HCT116 (cell line): ENCODE measurements around the gene CCDC117. TPM values are rescaled to one million over a fixed set of nuclear protein-coding genes. Genes with fewer than 3 reads are reported as not detected.

Source experiments
- ATAC-seq: fragments of 200-7000 bp; cut with Tn5 transposase; 2 replicates; pipeline ENCODE4 v1.9.1; 2020; ENCODE audit warnings: mild to moderate bottlenecking, moderate library complexity
- BruUV-seq: library from RNA; stranded (reverse); fragments of 400-500 nt; replicated peaks from 2 replicates; lab custom pipeline; 2021; lab: Mats Ljungman, UMichigan
- CTCF ChIA-PET: fragments of 300-600 bp; sonication (Branson Sonifier 250); formaldehyde crosslinking; loops from one replicate; lab custom pipeline; 2021; ENCODE audit warnings: antibody characterized with exemption; lab: Charles Lee
- POLR2A ChIA-PET: fragments of 300-600, 350-600 bp; sonication (Branson Sonifier 250); formaldehyde crosslinking; loops from one replicate; lab custom pipeline; 2021; ENCODE audit warnings: antibody characterized with exemption; lab: Charles Lee
- RAD21 ChIA-PET, 2 experiments: fragments of 300-600 bp; sonication (Branson Sonifier 250); formaldehyde crosslinking; loops; one replicate each; lab custom pipeline; 2023; ENCODE audit warnings: low total read pairs in 2 of 2; ENCODE audit not compliant: uncharacterized antibody in 2 of 2, unreplicated experiment in 2 of 2, low non-redundant PET in 1 of 2; lab: Charles Lee
- DNase-seq: peaks from one replicate; pipeline ENCODE4 v3.0.0-alpha.2; 2010; ENCODE audit warnings: low read depth, low spot score
- H2AFZ ChIP-seq: fragments of 200-600 bp; shearing (Covaris generic), sonication (generic); 2 replicates; pipeline ENCODE4 v1.6.1; 2017; ENCODE audit warnings: low read depth, mixed run types, mixed read lengths, antibody characterized with exemption, low read length; ENCODE audit not compliant: poor library complexity, severe bottlenecking
- H3K27ac ChIP-seq: 2 replicates; pipeline ENCODE4 v1.5.1; 2012; ENCODE audit warnings: low read depth, low read length
- H3K27me3 ChIP-seq: fragments of 200-600 bp; sonication (generic); 2 replicates; pipeline ENCODE4 v1.6.1; 2016; ENCODE audit warnings: mixed run types, low read length, mixed read lengths; ENCODE audit not compliant: insufficient read depth
- H3K36me3 ChIP-seq, 2 experiments: fragments of 200-500 bp in 1 of 2; fragments of 200-600 bp in 1 of 2; sonication (Bioruptor generic) in 1 of 2; sonication (generic) in 1 of 2; 2 replicates each; pipeline versions ENCODE4 v1.5.1 to v1.6.1; 2014 to 2016; ENCODE audit warnings: low read length in 2 of 2, inconsistent platforms in 1 of 2, mixed read lengths in 1 of 2, mixed run types in 1 of 2; ENCODE audit not compliant: insufficient read depth in 2 of 2, control insufficient read depth in 1 of 2
- H3K4me1 ChIP-seq, 2 experiments: fragments of 200-600 bp in 1 of 2; sonication (generic) in 1 of 2; 2 replicates each; pipeline versions ENCODE4 v1.5.1 to v1.6.1; 2012 to 2017; ENCODE audit warnings: low read length in 2 of 2, inconsistent platforms in 1 of 2, mild to moderate bottlenecking in 1 of 2, mixed read lengths in 1 of 2, mixed run types in 1 of 2, moderate library complexity in 1 of 2; ENCODE audit not compliant: insufficient read depth in 2 of 2, control insufficient read depth in 1 of 2
- H3K4me2 ChIP-seq: fragments of 200-600 bp; sonication (generic); 2 replicates; pipeline ENCODE4 v1.6.1; 2017; ENCODE audit warnings: mixed run types, low read length, mixed read lengths
- H3K4me3 ChIP-seq, 2 experiments: fragments of 200-600 bp in 1 of 2; sonication (generic) in 1 of 2; replicated peaks in 1 of 2; 2 replicates each; pipeline ENCODE4 v1.5.1; 2011 to 2016; ENCODE audit warnings: low read length in 2 of 2, control low read depth in 1 of 2, low read depth in 1 of 2, mild to moderate bottlenecking in 1 of 2, mixed read lengths in 1 of 2, mixed run types in 1 of 2
- H3K79me2 ChIP-seq: fragments of 200-600 bp; sonication (generic); 2 replicates; pipeline ENCODE4 v1.6.1; 2017; ENCODE audit warnings: mild to moderate bottlenecking, mixed run types, low read length, moderate library complexity, mixed read lengths; ENCODE audit not compliant: insufficient read depth
- H3K9ac ChIP-seq: fragments of 200-600 bp; sonication (generic); 2 replicates; pipeline ENCODE4 v1.6.1; 2016; ENCODE audit warnings: low read length, mixed read lengths
- H3K9me2 ChIP-seq: fragments of 200-600 bp; sonication (generic), shearing (Covaris generic); 2 replicates; pipeline ENCODE4 v1.6.1; 2017; ENCODE audit warnings: mixed run types, mild to moderate bottlenecking, moderate library complexity; ENCODE audit not compliant: insufficient read depth
- H3K9me3 ChIP-seq, 2 experiments: fragments of 200-500 bp in 1 of 2; fragments of 200-600 bp in 1 of 2; sonication (Bioruptor generic) in 1 of 2; sonication (generic) in 1 of 2; 2 replicates each; pipeline ENCODE4 v1.6.1; 2014 to 2017; ENCODE audit warnings: low read length in 2 of 2, mixed read lengths in 2 of 2, inconsistent platforms in 1 of 2, low read depth in 1 of 2, mild to moderate bottlenecking in 1 of 2, mixed run types in 1 of 2, moderate library complexity in 1 of 2; ENCODE audit not compliant: control insufficient read depth in 1 of 2, insufficient read depth in 1 of 2
- H4K20me1 ChIP-seq: fragments of 200-600 bp; sonication (generic), shearing (Covaris generic); 2 replicates; pipeline ENCODE4 v1.6.1; 2017; ENCODE audit warnings: mixed run types, mild to moderate bottlenecking, moderate library complexity; ENCODE audit not compliant: insufficient read depth
- POLR2A ChIP-seq: IDR thresholded peaks from 2 replicates; pipeline ENCODE4 v1.7.0; 2011; ENCODE audit warnings: borderline replicate concordance; ENCODE audit not compliant: insufficient read depth, insufficient read length; ENCODE audit errors: extremely low read depth
- SIN3A ChIP-seq: IDR thresholded peaks from 2 replicates; pipeline ENCODE4 v1.6.1; 2012; ENCODE audit warnings: low read depth
- SP1 ChIP-seq: IDR thresholded peaks from 2 replicates; pipeline ENCODE4 v1.6.1; 2012; ENCODE audit warnings: low read depth
- SRF ChIP-seq: IDR thresholded peaks from 2 replicates; pipeline ENCODE4 v1.6.1; 2012; ENCODE audit warnings: low read depth
- intact Hi-C: fragments of 100-400 bp; cut with micrococcal nuclease; formaldehyde crosslinking; loops from 2 replicates; pipeline ENCODE4 v1.10.0; 2022
- total RNA-seq: library from RNA; stranded (reverse); gene quantifications from one replicate; pipeline ENCODE4 v1.2.1, GENCODE V29; 2021; ENCODE audit not compliant: unreplicated experiment
- TF ChIP-seq, protein P1 (sequence below), 3 experiments: fragments of 200-600 bp in 1 of 3; sonication (generic) in 1 of 3; IDR thresholded peaks in 2 of 3; conservative IDR thresholded peaks in 1 of 3; 2 replicates each; pipeline ENCODE4 v1.5.1; 2012 to 2017; ENCODE audit warnings: low read depth in 2 of 3, low read length in 2 of 3, antibody characterized with exemption in 1 of 3, borderline replicate concordance in 1 of 3, control low read depth in 1 of 3, mild to moderate bottlenecking in 1 of 3, mixed read lengths in 1 of 3, mixed run types in 1 of 3, moderate library complexity in 1 of 3; ENCODE audit not compliant: insufficient read depth in 1 of 3

Gene CCDC117
- total RNA-seq, 1 experiment from 2014 or later = 22.1 TPM

DNA sequence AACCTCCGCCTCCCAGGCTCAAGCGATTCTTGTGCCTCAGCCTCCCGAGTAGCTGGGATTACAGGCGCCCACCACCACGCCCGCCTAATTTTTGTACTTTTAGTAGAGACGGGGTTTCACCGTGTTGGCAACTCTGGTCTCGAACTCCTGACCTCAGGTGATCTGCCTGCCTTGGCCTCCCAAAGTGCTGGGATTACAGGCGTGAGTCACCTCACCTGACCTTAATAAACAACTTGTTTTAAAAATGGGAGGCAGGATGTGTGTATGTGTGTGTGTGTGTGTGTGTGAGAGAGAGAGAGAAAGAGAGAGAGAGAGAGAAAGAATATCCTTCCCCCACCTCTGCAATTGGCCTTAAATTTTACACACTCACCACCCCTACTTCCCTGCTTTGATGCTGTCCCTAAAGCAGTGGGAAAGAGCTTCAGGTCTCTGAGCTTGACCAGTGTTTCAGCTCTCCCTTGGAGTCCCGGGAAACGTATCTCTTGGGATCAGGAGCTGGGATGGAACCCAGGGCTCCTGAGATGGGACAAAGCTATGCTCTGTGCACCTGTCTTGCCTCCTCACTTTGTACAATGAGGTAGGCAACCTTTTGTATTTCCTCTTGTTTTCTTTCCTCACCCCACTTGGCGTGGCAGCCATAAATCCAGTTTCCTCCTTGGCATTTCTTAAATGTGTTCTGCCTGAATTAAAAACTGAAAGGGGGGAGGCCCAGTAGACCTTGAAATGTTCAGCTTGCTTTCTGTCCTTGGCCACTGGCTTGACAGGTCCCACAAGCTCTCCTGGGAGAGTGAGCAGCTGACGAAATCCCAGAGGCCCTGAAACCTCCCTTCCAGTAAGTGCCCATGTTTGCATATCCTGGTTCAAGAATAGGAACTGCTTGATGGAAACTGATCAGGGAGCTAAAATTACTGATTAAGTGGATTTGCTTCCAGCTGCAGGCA, 45.7 kb downstream of the CCDC117 start:
- TF ChIP-seq SRF = no peak
- TF ChIP-seq SIN3A = no peak
- TF ChIP-seq, protein P1, sequence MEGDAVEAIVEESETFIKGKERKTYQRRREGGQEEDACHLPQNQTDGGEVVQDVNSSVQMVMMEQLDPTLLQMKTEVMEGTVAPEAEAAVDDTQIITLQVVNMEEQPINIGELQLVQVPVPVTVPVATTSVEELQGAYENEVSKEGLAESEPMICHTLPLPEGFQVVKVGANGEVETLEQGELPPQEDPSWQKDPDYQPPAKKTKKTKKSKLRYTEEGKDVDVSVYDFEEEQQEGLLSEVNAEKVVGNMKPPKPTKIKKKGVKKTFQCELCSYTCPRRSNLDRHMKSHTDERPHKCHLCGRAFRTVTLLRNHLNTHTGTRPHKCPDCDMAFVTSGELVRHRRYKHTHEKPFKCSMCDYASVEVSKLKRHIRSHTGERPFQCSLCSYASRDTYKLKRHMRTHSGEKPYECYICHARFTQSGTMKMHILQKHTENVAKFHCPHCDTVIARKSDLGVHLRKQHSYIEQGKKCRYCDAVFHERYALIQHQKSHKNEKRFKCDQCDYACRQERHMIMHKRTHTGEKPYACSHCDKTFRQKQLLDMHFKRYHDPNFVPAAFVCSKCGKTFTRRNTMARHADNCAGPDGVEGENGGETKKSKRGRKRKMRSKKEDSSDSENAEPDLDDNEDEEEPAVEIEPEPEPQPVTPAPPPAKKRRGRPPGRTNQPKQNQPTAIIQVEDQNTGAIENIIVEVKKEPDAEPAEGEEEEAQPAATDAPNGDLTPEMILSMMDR (IDR thresholded peaks at IDR 0.05 in 2 of 3, conservative IDR thresholded peaks at IDR 0.05 in 1 of 3; ENCODE audit: borderline replicate concordance in 1 of 3, insufficient read depth in 1 of 3, low read depth in 2 of 3, low read length in 2 of 3) = no peak
- no peak for TF ChIP-seq SP1
- TF ChIP-seq POLR2A = no peak
- TF ChIP-seq, all 23 proteins: peak for 0
- DNase-seq (no peak), ATAC-seq (no peak)
- Histone ChIP-seq H3K4me2 (no peak overlapping the region), H3K27ac (no peak overlapping the region), H3K9me3 (no peaks in the 10 kb centered on the region), H3K9me2 (no peaks in the 10 kb centered on the region), H3K36me3 (no peaks in the 10 kb centered on the region), H3K79me2 (no peaks in the 10 kb centered on the region), H3K4me3 (no peak overlapping the region), H3K27me3 (no peaks in the 10 kb centered on the region), H2AFZ (no peak overlapping the region), H4K20me1 (no peaks in the 10 kb centered on the region), H3K9ac (no peak overlapping the region), H3K4me1 (peaks cover 3 to 9% of the 10 kb centered on the region in 2 experiments; a peak in 1 of 4 replicates)
- POLR2A ChIA-PET = interaction anchor here (2.0 kb wide), 1 partner anchor 18 kb away, joined by 9 read pairs; the partner anchor contains the start of gene XBP1
- intact Hi-C loops = no loop called here
- CTCF ChIA-PET = interaction anchor here (1.4 to 2.3 kb wide), 2 partner anchors 11 to 218 kb away, joined by 4 to 12 read pairs; no protein-coding TSS in a partner anchor
- BruUV-seq = no TSS peak
- RAD21 ChIA-PET = interaction anchor here in 1 of 2 experiments (0.6 kb wide), 1 partner anchor 157 kb away, joined by 3 read pairs; no protein-coding TSS in a partner anchor
